ENCODE data around the gene SEMA5B. TPM values are rescaled to one million over a fixed set of nuclear protein-coding genes. Genes with fewer than 3 reads are reported as not detected.

The SEMA5B gene
- total RNA-seq, 2 experiments from 2014 or later = not detected

GRCh38 chr3:122992676-122993075 lies 34.9 kb downstream of the SEMA5B start:
- CTCF ChIA-PET = no interaction called here
- Mint-ChIP-seq H3K27me3 (peaks cover 71% of the 10 kb centered on the region), H3K9me3 (ENCODE audit: low read depth) (no peaks in the 10 kb centered on the region), H3K36me3 (no peaks in the 10 kb centered on the region), H3K27ac (no peak overlapping the region), H3K4me1 (no peaks in the 10 kb centered on the region), H3K4me3 (no peak overlapping the region)
- ATAC-seq (no peak), DNase-seq (no peak)

- H3K36me3 Mint-ChIP-seq = no peaks in the 10 kb centered on the region
- H3K27ac Mint-ChIP-seq = no peak overlapping the region
- CTCF ChIA-PET = interaction anchor here (1.0 kb wide), 1 partner anchor 49 kb away, joined by 3 read pairs; no protein-coding TSS in a partner anchor
- no peak overlapping the region for H3K4me3 Mint-ChIP-seq
- no peaks in the 10 kb centered on the region for H3K9me3 Mint-ChIP-seq (ENCODE audit: low read depth)
- peaks cover 73% of the 10 kb centered on the region for H3K27me3 Mint-ChIP-seq
- no peak for DNase-seq
- H3K4me1 Mint-ChIP-seq = no peaks in the 10 kb centered on the region
- ATAC-seq = no peak
Observed at GRCh38 chr3:122992133-122992532, 35.4 kb downstream of the SEMA5B start.

- Mint-ChIP-seq H3K4me1 (no peaks in the 10 kb centered on the region), H3K27ac (no peak overlapping the region), H3K36me3 (no peaks in the 10 kb centered on the region), H3K27me3 (peaks cover 76% of the 10 kb centered on the region), H3K9me3 (ENCODE audit: low read depth) (no peaks in the 10 kb centered on the region), H3K4me3 (no peak overlapping the region)
- CTCF ChIA-PET = interaction anchor here (1.0 kb wide), 1 partner anchor 48 kb away, joined by 3 read pairs; no protein-coding TSS in a partner anchor
- ATAC-seq (no peak), DNase-seq (no peak)
Observed at GRCh38 chr3:122991236-122991985, 36.2 kb downstream of the SEMA5B start.

- DNase-seq (no peak), ATAC-seq (no peak)
- Mint-ChIP-seq H3K4me3 (no peak overlapping the region), H3K27ac (no peak overlapping the region), H3K27me3 (peaks cover 83% of the 10 kb centered on the region), H3K4me1 (no peaks in the 10 kb centered on the region), H3K9me3 (ENCODE audit: low read depth) (no peaks in the 10 kb centered on the region), H3K36me3 (no peaks in the 10 kb centered on the region)
- CTCF ChIA-PET = no interaction called here
Observed at GRCh38 chr3:122989856-122990575, 37.5 kb downstream of the SEMA5B start.

GRCh38 chr3:122988508-122988907 lies 39.1 kb downstream of the SEMA5B start:
- ATAC-seq (no peak), DNase-seq (no peak)
- no peaks in the 10 kb centered on the region for H3K4me1 Mint-ChIP-seq
- CTCF ChIA-PET = interaction anchor here (1.2 kb wide), 1 partner anchor 40 kb away, joined by 3 read pairs; no protein-coding TSS in a partner anchor
- H3K36me3 Mint-ChIP-seq = no peaks in the 10 kb centered on the region
- no peak overlapping the region for H3K4me3 Mint-ChIP-seq
- no peak overlapping the region for H3K27ac Mint-ChIP-seq
- H3K9me3 Mint-ChIP-seq (ENCODE audit: low read depth) = no peaks in the 10 kb centered on the region
- peaks cover 80% of the 10 kb centered on the region for H3K27me3 Mint-ChIP-seq

- DNase-seq (no peak), ATAC-seq (no peak)
- Mint-ChIP-seq H3K4me1 (no peaks in the 10 kb centered on the region), H3K4me3 (no peak overlapping the region), H3K9me3 (ENCODE audit: low read depth) (no peaks in the 10 kb centered on the region), H3K36me3 (no peaks in the 10 kb centered on the region), H3K27me3 (peaks cover 82% of the 10 kb centered on the region), H3K27ac (no peak overlapping the region)
- CTCF ChIA-PET = no interaction called here
Observed at GRCh38 chr3:122987736-122988319, 39.7 kb downstream of the SEMA5B start.

GRCh38 chr3:122987231-122987630 lies 40.3 kb downstream of the SEMA5B start:
- no peak for ATAC-seq
- no peak overlapping the region for H3K27ac Mint-ChIP-seq
- DNase-seq = no peak
- CTCF ChIA-PET = no interaction called here
- no peak overlapping the region for H3K4me3 Mint-ChIP-seq
- no peaks in the 10 kb centered on the region for H3K4me1 Mint-ChIP-seq
- H3K27me3 Mint-ChIP-seq = peaks cover 84% of the 10 kb centered on the region
- H3K36me3 Mint-ChIP-seq = no peaks in the 10 kb centered on the region
- no peaks in the 10 kb centered on the region for H3K9me3 Mint-ChIP-seq (ENCODE audit: low read depth)

GRCh38 chr3:122986693-122987179 lies 40.8 kb downstream of the SEMA5B start:
- no peaks in the 10 kb centered on the region for H3K36me3 Mint-ChIP-seq
- H3K4me3 Mint-ChIP-seq = no peak overlapping the region
- no peak overlapping the region for H3K27ac Mint-ChIP-seq
- no peaks in the 10 kb centered on the region for H3K4me1 Mint-ChIP-seq
- peaks cover 81% of the 10 kb centered on the region for H3K27me3 Mint-ChIP-seq
- CTCF ChIA-PET = no interaction called here
- ATAC-seq (no peak), DNase-seq (no peak)
- no peaks in the 10 kb centered on the region for H3K9me3 Mint-ChIP-seq (ENCODE audit: low read depth)

- H3K27ac Mint-ChIP-seq = no peak overlapping the region
- no peaks in the 10 kb centered on the region for H3K4me1 Mint-ChIP-seq
- CTCF ChIA-PET = no interaction called here
Observed at GRCh38 chr3:122985539-122985938, 42.0 kb downstream of the SEMA5B start.

GRCh38 chr3:122984650-122985049 lies 42.9 kb downstream of the SEMA5B start:
- Mint-ChIP-seq H3K27ac (no peak overlapping the region), H3K4me1 (no peaks in the 10 kb centered on the region), H3K4me3 (no peak overlapping the region), H3K36me3 (no peaks in the 10 kb centered on the region), H3K27me3 (peaks cover 75% of the 10 kb centered on the region), H3K9me3 (ENCODE audit: low read depth) (no peaks in the 10 kb centered on the region)
- ATAC-seq (no peak), DNase-seq (no peak)
- CTCF ChIA-PET = no interaction called here

More at GRCh38 chr3:122985539-122985938, 42.0 kb downstream of the SEMA5B start:
- H3K36me3 Mint-ChIP-seq = no peaks in the 10 kb centered on the region
- no peak for ATAC-seq
- H3K27me3 Mint-ChIP-seq = peaks cover 78% of the 10 kb centered on the region
- no peaks in the 10 kb centered on the region for H3K9me3 Mint-ChIP-seq (ENCODE audit: low read depth)
- no peak for DNase-seq
- no peak overlapping the region for H3K4me3 Mint-ChIP-seq

- peaks cover 5% of the 10 kb centered on the region for H3K4me1 Mint-ChIP-seq
- H3K27me3 Mint-ChIP-seq = peaks cover 68% of the 10 kb centered on the region
- no peaks in the 10 kb centered on the region for H3K9me3 Mint-ChIP-seq (ENCODE audit: low read depth)
- ATAC-seq = no peak
- CTCF ChIA-PET = no interaction called here
- H3K36me3 Mint-ChIP-seq = no peaks in the 10 kb centered on the region
- no peak overlapping the region for H3K27ac Mint-ChIP-seq
- no peak overlapping the region for H3K4me3 Mint-ChIP-seq
- DNase-seq = no peak
Observed at GRCh38 chr3:122984007-122984406, 43.6 kb downstream of the SEMA5B start.

- no peak overlapping the region for H3K4me3 Mint-ChIP-seq
- H3K27me3 Mint-ChIP-seq = peaks cover 55% of the 10 kb centered on the region
- peaks cover 15% of the 10 kb centered on the region for H3K4me1 Mint-ChIP-seq
- no peaks in the 10 kb centered on the region for H3K9me3 Mint-ChIP-seq (ENCODE audit: low read depth)
- DNase-seq = no peak
- H3K36me3 Mint-ChIP-seq = no peaks in the 10 kb centered on the region
- H3K27ac Mint-ChIP-seq = no peak overlapping the region
- CTCF ChIA-PET = no interaction called here
- ATAC-seq = no peak
Observed at GRCh38 chr3:122982216-122983185, 45.1 kb downstream of the SEMA5B start.

GRCh38 chr3:122979211-122979610 lies 48.4 kb downstream of the SEMA5B start:
- CTCF ChIA-PET = interaction anchor here (1.5 kb wide), 1 partner anchor 28 kb away, joined by 4 read pairs; no protein-coding TSS in a partner anchor
- Mint-ChIP-seq H3K9me3 (ENCODE audit: low read depth) (no peaks in the 10 kb centered on the region), H3K4me3 (no peak overlapping the region), H3K27ac (no peak overlapping the region), H3K36me3 (no peaks in the 10 kb centered on the region), H3K4me1 (peaks cover 44% of the 10 kb centered on the region), H3K27me3 (peaks cover 26% of the 10 kb centered on the region)
- no peak for DNase-seq
- no peak for ATAC-seq
